OCI-LY7 (cell line): ENCODE measurements around the gene LRGUK.

Source experiments
- CTCF ChIP-seq: fragments of 200-600 bp; sonication (generic); conservative IDR thresholded peaks from 2 replicates; pipeline ENCODE4 v1.5.1; 2014; ENCODE audit warnings: mild to moderate bottlenecking, antibody characterized with exemption, low read length, moderate library complexity, mixed read lengths
- EZH2phosphoT487 ChIP-seq: fragments of 200-600 bp; sonication (generic); IDR thresholded peaks from 2 replicates; pipeline ENCODE4 v1.6.1; 2018; ENCODE audit warnings: low read depth, borderline replicate concordance, mild to moderate bottlenecking, mixed run types, antibody characterized with exemption, low read length, moderate library complexity, mixed read lengths

DNA sequence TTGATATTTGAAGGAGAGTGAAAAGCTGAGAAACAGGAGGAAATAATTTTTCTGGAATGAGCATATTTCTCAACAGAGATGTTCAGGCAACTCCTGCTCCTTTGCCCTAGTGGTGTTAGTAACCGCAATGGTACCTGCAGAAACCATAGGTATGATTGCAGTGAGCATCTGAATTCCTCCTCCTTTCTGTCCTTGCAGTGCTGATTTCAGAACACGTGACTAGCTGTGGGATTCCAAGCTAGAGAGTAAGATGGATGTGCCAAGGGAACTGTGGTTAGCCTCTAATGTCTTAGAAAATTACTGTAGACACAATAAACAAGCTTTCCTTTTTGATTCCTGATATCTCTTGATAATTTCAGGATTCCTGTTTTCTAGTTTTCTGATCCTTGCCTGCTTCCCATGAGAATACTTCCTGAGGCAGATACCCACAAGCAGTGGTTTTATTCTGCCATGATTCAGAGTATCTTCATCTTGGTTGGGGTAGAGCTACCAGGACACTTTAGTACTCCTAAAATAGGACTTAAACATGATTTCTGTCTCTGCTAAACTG, 27.5 kb downstream of the LRGUK start:
- TF ChIP-seq CTCF (no peak), EZH2phosphoT487 (no peak)
